Gastroesophageal sphincter (tissue), 4 donors: ENCODE results near the gene MARCHF4. TPM values are rescaled to one million over a fixed set of nuclear protein-coding genes. Genes with fewer than 3 reads are reported as not detected.

Experiments used
- small RNA-seq, 4 donors: library from RNA; depleted of rRNA; stranded (forward); fragments of <200 nt; gene quantifications; one replicate each; pipeline ENCODE3, GENCODE V24; 2016
- total RNA-seq, 4 donors: library from RNA; depleted of rRNA; stranded (reverse); fragments of >200 nt; gene quantifications; one replicate each; pipeline ENCODE4 v1.1.0, GENCODE V29; 2016

The MARCHF4 gene
- total RNA-seq, 4 donors from 2014 or later, result not detected

Small RNA genes lying within 50 kb of the gene (small RNA-seq; reads per million reads assigned to genes)
- 0 reads per million in 4 donors for gene RF00019

Other genes with a start within 250 kb of the MARCHF4 start
- gene SMARCAL1, start 40.0 kb upstream of the MARCHF4 start, total RNA-seq, result 10 to 100 TPM in 2 of 4 donors, 1 to 10 TPM in 2; 7.5 to 14.7 (median 10.7) TPM
- gene RPL37A, start 126.4 kb upstream of the MARCHF4 start, total RNA-seq, result 1,000 to 10,000 TPM; 1,140 to 1,987 (median 1,653) TPM